HPDE6-E6E7 (cell line): Measurements from ENCODE around the gene CHKB.

Experiments used
- DNase-seq: peaks from one replicate; pipeline ENCODE4 v3.0.0; 2011; ENCODE audit warnings: missing footprints; ENCODE audit errors: extremely low spot score

CHKB gene

DNA sequence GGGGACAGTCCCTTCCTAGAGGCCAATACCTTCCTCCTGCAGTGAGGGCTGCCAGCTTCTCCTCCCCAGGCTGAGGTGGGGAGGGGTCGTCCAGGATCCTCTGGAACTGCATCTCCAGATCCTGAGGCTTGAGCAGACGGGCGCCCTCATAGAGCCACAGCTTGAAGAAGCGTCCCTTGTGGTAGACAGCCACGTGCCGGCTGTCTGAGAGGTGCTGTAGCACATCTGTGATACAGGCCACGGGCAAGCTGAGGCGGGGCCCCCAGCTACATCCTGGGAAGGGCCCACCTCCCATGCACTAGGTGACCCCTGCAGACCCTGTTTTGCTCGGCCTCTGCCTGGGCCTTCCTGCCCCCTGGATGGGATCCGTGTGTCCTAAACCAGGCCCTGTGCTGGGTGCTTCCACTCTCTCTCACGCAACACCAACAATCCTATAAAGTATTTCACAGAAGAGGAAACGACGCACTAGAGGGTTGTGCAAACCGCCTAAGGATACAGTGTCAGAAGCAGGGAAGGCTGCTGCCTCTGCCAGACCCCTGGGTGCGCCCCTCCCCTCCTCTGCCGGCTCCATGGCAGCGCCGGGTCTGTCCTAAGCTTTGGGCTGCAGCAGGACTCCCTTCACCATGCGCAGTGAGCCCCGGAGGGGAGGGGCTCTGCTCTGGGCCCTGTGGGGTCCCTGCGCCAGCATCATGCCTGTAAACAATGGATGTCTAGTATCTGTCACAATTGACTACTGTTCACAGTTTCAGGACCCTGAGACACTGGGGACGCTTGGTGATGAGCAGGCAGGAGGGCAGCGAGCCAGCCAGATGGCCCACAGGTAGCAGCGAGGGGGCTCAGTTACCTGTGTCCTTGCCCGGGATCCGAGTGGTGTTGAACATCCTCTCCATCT lies 8.9 kb downstream of the CHKB start:
- DNase-seq: no peak

- DNase-seq: no peak
Measured at GRCh38 chr22:50572965-50573364, 9.7 kb downstream of the CHKB start.

DNA sequence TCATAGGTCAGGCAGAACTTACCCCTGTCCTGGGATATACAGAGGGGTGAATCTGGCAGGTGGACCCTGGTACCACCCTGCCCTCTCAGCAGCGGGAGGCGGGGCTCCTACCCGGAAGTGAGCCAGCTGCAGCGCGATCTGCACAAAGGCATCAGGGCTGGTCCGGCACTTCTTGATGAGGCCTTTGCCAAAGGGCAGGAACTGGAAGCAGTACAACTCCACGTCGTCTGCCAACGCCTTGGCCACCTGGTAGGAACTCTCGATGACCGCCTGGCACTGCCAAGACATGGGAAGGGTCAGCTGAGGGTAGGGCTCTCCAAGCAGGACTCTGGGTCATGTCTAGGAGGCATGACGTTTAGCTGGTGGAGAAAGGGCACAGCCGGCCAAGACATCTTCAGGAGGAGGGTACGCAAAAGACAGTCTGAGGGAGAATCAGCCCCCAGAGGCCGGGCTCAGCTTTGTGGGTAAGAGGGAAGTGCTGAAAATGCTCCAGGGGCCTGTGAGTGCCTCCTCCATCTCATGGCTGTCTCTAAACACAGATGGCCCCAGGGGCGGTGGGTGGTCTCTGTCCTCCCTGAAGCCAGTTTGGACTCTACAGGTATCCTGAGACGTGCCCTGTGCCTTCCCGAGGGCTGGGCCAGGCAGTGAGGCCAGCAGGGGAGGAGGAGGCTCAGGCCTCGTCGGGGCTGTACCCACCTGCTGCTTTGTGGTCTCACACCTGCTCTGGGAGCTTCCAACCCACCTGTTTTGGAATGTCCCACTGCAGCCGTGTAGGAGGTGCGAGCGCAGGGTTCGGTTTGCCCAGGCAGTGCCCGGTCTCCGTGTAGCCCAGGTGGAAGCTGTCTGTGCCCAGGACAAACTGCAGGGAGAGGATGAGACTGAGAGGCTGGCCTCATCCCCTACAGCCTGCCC lies 11.1 kb downstream of the CHKB start:
- no peak for DNase-seq

GRCh38 chr22:50570861-50571260 lies 11.8 kb downstream of the CHKB start:
- DNase-seq: no peak

DNA sequence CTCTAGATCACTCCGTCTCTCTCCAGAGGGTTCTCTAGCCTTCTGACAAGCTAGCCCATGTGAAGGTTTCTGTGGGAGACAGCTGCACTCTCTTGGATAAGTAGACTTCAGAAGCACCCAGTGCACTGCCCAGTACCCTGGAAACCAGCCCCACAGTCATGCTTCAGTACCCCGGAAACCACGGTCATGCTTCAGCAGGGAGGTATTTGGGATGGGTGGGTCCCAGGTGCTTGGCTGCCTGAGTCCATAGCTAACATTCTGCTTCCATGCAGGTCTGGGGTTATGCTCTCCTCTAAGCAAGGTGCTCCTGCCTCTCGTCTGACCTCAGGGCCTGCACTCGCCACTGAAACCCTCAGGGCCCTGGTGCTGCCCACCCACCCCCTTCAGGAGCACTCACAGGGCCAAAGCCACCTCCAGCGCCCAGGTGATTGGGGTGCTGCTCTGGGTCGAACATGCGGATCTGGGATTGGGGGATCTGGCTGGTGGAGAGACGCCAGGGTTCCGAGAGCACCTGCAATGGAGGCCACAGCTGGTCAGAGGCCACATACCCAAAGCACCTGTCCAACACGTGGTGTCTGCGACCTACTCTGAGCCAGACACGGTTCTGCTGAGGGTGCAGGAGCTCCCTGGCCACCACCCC lies 12.6 kb downstream of the CHKB start:
- no peak for DNase-seq

DNA sequence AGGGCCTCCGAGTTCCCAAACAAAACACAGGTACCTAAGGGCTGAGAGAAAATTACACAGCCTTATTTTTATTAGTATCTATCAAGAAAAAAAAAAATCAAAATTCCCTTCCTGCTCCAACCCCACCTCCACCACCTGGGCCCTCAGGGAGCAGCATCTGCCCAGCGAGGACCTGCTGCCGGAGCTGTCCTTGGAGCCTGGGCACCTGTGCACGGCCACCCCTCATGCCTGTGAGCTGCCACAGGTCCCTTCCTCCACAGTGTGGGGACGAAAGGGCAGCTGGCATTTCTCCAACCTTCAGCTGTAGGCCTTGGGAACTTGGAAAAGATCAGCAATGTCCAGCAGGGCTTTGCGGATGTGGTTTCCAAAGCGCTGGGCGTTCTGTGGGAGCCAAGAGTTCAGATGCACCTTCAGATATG lies 13.6 kb downstream of the CHKB start:
- DNase-seq: no peak

DNA sequence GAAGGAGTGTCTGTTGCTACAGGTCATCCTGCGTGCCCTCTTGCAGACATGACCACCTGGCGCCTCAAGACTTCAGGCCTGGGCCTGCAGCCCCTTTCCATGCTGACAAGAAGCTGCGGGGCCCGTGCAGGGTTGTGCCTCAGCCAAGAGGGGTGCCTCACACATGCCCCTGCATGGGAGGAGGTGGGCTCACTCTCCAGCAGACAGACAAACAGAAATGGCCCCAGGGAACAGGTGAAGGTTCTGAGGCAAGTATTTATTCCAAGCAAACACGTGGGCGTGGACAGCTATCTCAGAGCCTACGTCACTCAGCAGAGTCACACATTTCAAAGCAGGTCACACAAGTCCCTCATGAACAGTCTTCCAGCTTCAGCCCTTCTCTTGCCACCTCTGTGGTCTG lies 14.0 kb downstream of the CHKB start:
- DNase-seq: no peak

DNA sequence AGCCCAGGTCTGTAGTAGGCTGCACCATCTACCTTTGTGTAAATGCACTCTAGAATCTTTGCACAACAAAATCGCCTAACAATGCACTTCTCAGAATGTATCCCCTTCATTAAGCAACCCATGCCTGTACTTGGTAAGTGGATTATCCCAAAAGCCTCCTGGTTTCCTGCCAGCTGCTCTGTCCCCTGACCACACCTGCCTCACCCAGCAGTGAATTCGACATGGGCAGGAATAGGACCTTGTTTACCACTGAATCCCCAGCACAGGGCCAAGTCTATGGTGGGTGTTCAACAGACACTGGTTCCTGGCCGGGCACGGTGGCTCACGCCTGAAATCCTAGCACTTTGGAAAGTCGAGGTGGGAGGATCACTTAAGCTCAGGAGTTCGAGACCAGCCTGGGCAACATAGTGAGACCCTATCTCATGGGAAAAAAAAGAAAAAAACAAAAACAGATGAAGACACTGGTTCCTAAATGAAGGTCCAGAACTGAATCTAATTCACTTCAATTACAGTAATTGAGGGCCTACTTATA lies 14.9 kb downstream of the CHKB start:
- DNase-seq: no peak

GRCh38 chr22:50564289-50564688 lies 18.4 kb downstream of the CHKB start:
- DNase-seq: no peak

- DNase-seq: no peak
Measured at GRCh38 chr22:50563413-50564160, 19.1 kb downstream of the CHKB start.

GRCh38 chr22:50562523-50563412 lies 19.9 kb downstream of the CHKB start, which contains the start of gene SYCE3:
TSS of gene SYCE3 (minus strand) at chr22:50562919. CDS start at chr22:50556405, 6,514 bp downstream.
- DNase-seq: peak; percentile 88

DNA sequence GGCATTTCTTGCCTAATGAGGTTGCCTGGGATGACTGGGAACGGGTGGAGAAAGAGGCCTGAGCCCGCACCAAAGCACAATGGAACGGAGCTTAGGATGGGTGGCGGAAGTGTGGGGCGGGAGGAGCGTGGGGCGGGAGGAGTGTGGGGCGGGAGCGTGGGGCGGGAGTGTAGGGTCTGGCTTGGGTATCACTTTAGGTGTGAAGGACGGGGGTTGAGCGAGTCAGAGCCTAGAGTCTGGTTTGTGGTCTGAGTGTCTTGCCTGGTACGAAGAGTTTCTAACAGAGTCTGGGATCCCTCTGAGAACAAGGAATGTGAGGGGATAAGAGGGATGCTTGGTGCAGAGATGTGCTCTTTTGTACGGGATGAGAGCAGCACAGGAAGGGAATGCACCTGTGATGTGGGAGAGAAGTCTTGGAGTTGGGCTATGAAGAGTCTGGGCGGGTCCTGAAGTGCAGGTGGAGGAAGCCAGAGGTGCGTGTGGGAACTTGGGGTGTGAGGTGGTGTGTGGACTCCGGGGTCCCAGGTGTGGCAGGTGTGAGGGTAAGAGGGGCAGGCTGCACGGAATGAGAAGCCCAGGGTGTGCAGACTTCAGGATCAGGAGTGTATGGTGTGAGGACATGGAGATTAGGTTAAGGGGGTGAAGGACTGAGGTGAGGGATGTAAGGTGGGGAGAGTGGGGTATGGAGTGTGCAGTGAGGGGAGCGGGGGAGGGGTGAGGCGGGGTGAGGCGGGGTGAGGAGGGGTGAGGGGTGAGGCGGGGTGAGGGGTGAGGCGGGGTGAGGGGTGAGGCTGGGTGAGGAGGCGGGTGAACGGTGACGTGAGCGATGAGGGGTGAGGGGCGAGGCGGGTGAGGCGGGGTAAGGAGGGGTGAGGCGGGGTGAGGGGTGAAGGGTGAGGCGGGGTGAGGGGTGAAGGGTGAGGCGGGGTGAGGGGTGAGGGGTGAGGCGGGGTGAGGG lies 21.0 kb downstream of the CHKB start:
- no peak for DNase-seq

GRCh38 chr22:50560034-50560433 lies 22.6 kb downstream of the CHKB start:
- DNase-seq: no peak

GRCh38 chr22:50556703-50557102 lies 25.9 kb downstream of the CHKB start:
- DNase-seq: no peak

DNA sequence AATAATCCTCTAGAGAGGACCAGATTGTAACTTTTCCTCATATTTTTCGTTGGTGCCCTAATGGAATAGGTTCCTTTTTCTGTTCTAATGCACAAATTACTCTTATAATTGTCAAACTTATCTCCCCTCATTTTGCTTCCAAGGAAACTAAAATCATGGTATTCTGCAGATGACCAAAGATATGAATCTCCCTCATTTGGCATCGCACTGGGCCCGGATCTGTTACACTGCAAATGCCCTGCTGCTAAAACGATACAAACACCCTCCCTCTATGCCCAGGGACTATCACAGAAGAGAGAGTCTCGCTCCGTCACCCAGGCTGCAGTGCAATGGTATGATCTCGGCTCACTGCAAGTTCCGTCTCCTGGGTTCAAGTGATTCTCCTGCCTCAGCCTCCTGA lies 29.3 kb downstream of the CHKB start:
- DNase-seq: no peak

DNA sequence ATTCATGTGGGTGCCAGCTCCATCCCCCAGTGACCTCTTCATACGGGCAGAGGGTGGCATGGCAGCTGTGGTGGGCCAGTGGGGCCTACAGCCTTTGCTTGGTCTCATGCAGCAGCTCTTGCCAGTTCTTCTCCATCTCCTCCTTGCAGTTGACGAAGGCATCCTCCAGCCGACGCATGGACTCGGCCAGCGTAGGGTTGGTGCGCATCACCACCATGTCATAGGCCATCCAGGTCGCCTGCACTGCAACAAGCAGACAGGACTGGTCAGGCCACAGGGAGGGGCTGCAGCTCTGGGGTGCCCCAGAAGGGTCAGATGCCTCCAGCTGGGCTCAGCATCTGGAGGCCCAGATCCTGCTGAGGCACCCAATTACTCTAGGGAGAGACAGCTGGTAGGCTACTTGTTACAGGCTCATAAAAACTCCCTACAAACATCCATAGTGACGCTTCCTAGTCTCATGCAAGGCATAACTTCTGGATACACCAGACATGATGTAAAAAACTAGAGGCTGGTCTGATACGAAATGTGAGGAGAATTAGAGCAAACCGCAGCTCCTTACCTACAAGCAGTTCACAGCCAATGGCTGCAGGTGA lies 31.4 kb downstream of the CHKB start:
- no peak for DNase-seq

DNA sequence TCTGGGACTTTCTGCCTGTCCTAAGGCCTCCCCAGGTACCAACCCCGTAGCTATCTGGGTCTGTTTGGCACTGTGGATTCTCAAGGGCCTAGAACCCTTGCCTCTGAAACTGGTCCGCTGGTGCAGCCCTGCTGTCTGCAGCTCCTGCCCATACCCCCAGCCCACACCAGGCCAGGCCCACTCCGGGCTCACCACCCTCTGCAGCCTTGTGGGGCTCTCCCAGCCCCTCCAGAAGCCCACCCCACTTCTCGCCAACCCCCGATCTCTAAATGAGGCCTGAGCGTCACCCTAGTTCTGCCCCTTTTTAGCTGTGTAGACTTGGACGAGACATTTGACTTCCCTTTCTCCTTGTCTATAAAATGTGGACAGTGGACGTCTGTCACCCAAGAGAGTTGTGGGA lies 32.3 kb downstream of the CHKB start:
- DNase-seq: no peak
